Naive thymus-derived CD4-positive, alpha-beta T cell (primary cell): Measurements from ENCODE around the gene MRPS6. TPM values are rescaled to one million over a fixed set of nuclear protein-coding genes. Genes with fewer than 3 reads are reported as not detected.

ENCODE experiments used
- ATAC-seq: fragments of 150-1000 bp; cut with Tn5 transposase; 2 replicates; pipeline ENCODE4 v1.10.0; 2021; ENCODE audit warnings: mild to moderate bottlenecking, moderate library complexity
- CTCF ChIA-PET: fragments of 350-600 bp; sonication (Branson Sonifier 250); formaldehyde crosslinking; loops from one replicate; lab custom pipeline; 2021; ENCODE audit warnings: antibody characterized with exemption; lab: Charles Lee
- POLR2A ChIA-PET: fragments of 350-600 bp; sonication (Branson Sonifier 250); formaldehyde crosslinking; loops from one replicate; lab custom pipeline; 2021; ENCODE audit warnings: antibody characterized with exemption, inconsistent platforms; lab: Charles Lee
- DNase-seq, 9 donors: peaks; one replicate each; pipeline versions ENCODE4 v3.0.0 to v3.0.0-alpha.2; 2020 to 2022; ENCODE audit warnings: mixed read lengths in 1 of 9
- H3K27ac ChIP-seq: one replicate; pipeline ENCODE4 v1.7.0; 2013; ENCODE audit warnings: mild to moderate bottlenecking, low read depth, low read length, moderate library complexity
- H3K27me3 ChIP-seq, 2 donors: one replicate each; pipeline ENCODE4 v1.7.0; 2013; ENCODE audit warnings: low read length in 2 of 2, mild to moderate bottlenecking in 2 of 2, moderate library complexity in 2 of 2; ENCODE audit not compliant: control insufficient read depth in 2 of 2, insufficient read depth in 2 of 2
- H3K36me3 ChIP-seq, 3 experiments: 1 replicate in 2 of 3; 2 replicates in 1 of 3; pipeline ENCODE4 v1.7.0; 2013; ENCODE audit warnings: low read length in 3 of 3, mild to moderate bottlenecking in 3 of 3, moderate library complexity in 1 of 3; ENCODE audit not compliant: insufficient read depth in 3 of 3, control insufficient read depth in 2 of 3
- H3K4me1 ChIP-seq, 2 donors: one replicate each; pipeline ENCODE4 v1.7.0; 2013; ENCODE audit warnings: low read length in 2 of 2, mild to moderate bottlenecking in 2 of 2, moderate library complexity in 1 of 2; ENCODE audit not compliant: control insufficient read depth in 2 of 2, insufficient read depth in 2 of 2
- H3K4me3 ChIP-seq: 2 replicates; pipeline ENCODE4 v1.7.0; 2013; ENCODE audit warnings: mild to moderate bottlenecking, low read length
- H3K9me3 ChIP-seq, 3 experiments: 1 replicate in 2 of 3; 2 replicates in 1 of 3; pipeline ENCODE4 v1.7.0; 2013; ENCODE audit warnings: low read length in 3 of 3; ENCODE audit not compliant: control insufficient read depth in 2 of 3
- H3K27ac Mint-ChIP-seq, 9 donors: one replicate each; pipeline ENCODE4 v1.8.0; 2020 to 2022; ENCODE audit warnings: mixed read lengths in 9 of 9, mild to moderate bottlenecking in 8 of 9, moderate library complexity in 5 of 9, inconsistent platforms in 2 of 9
- H3K27me3 Mint-ChIP-seq, 5 donors: one replicate each; pipeline ENCODE4 v1.8.0; 2021 to 2022; ENCODE audit warnings: mixed read lengths in 5 of 5, mild to moderate bottlenecking in 1 of 5
- H3K36me3 Mint-ChIP-seq, 5 donors: one replicate each; pipeline ENCODE4 v1.8.0; 2020 to 2022; ENCODE audit warnings: mixed read lengths in 5 of 5, mild to moderate bottlenecking in 3 of 5, inconsistent platforms in 1 of 5
- H3K4me1 Mint-ChIP-seq, 7 donors: one replicate each; pipeline ENCODE4 v1.8.0; 2020 to 2022; ENCODE audit warnings: mixed read lengths in 7 of 7, mild to moderate bottlenecking in 3 of 7, inconsistent platforms in 1 of 7
- H3K4me3 Mint-ChIP-seq, 10 donors: one replicate each; pipeline ENCODE4 v1.8.0; 2020 to 2022; ENCODE audit warnings: mild to moderate bottlenecking in 10 of 10, mixed read lengths in 10 of 10, moderate library complexity in 6 of 10, inconsistent platforms in 2 of 10
- H3K9me3 Mint-ChIP-seq, 11 donors: one replicate each; pipeline ENCODE4 v1.8.0; 2020 to 2022; ENCODE audit warnings: mixed read lengths in 11 of 11, mild to moderate bottlenecking in 4 of 11, inconsistent platforms in 1 of 11, moderate library complexity in 1 of 11
- intact Hi-C, 2 donors: fragments of 100-400 bp; cut with micrococcal nuclease; formaldehyde crosslinking; loops; one replicate each; pipeline ENCODE4 v1.15.1; 2023
- polyA plus RNA-seq, 2 donors: library from polyadenylated mRNA; unstranded; fragments of 300-500 nt; fragmentation: Illumina TruSeq; gene quantifications; one replicate each; pipeline ENCODE4 v1.2.3, GENCODE V29; 2021
- total RNA-seq, 6 experiments: library from RNA in 5 of 6; stranded (reverse) in 5 of 6; gene quantifications; 1 replicate in 5 of 6; 2 replicates in 1 of 6; pipeline ENCODE4 v1.2.3 and lab custom pipeline; 2021 to 2026

Gene MRPS6
- total and polyA plus RNA-seq, 7 experiments from 2014 or later, result 25.5 to 193 (median 92.5) TPM

DNA sequence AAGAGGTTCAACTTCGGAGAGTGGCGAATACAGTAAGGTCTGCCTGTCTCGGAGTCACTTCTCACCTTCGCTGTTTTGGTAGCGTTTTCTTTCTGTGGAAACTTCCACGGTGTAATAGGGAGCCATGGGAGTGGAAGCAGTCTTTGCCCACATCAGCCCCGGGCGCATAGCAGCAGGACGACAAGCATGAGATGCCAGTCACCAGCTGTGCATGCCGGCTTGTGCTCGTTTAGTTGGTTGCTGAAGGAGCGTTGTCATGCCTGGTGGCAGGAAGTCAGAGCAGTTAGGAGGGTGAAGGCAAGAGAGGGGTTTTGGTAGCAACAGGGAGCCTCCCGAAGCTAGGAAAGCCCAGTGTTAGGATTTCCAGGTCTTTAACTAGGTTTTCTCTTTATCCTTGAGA lies 58.8 kb downstream of the MRPS6 start:
- Histone ChIP-seq H3K4me1 (peaks cover 4 to 53% of the 10 kb centered on the region in 2 donors), H3K36me3 (peaks cover 0 to 13% (median 0%) of the 10 kb centered on the region in 3 experiments), H3K9me3 (no peaks in the 10 kb centered on the region), H3K4me3 (no peak overlapping the region), H3K27ac (no peak overlapping the region), H3K27me3 (no peaks in the 10 kb centered on the region)
- intact Hi-C loops, result no loop called here
- Mint-ChIP-seq H3K36me3 (peaks cover 13 to 74% (median 36%) of the 10 kb centered on the region in 5 donors), H3K27me3 (no peaks in the 10 kb centered on the region), H3K27ac (peak overlapping the region; percentile 26 to 90 (median 73)), H3K4me3 (peak overlapping the region; percentile 39 to 82 (median 56)), H3K9me3 (peaks cover 0 to 18% (median 0%) of the 10 kb centered on the region in 11 donors), H3K4me1 (peaks cover 54 to 90% (median 82%) of the 10 kb centered on the region in 7 donors)
- ATAC-seq (no peak), DNase-seq (peak in 5 of 9 donors; percentile 14 to 33 (median 22))
- ChIA-PET CTCF (interaction anchor here (0.6 to 4.1 kb wide), 2 partner anchors 67 to 208 kb away, joined by 3 to 33 read pairs; no protein-coding TSS in a partner anchor), POLR2A (interaction anchor here (1.0 to 1.4 kb wide), 2 partner anchors 56 to 67 kb away, joined by 3 to 4 read pairs; no protein-coding TSS in a partner anchor)

DNA sequence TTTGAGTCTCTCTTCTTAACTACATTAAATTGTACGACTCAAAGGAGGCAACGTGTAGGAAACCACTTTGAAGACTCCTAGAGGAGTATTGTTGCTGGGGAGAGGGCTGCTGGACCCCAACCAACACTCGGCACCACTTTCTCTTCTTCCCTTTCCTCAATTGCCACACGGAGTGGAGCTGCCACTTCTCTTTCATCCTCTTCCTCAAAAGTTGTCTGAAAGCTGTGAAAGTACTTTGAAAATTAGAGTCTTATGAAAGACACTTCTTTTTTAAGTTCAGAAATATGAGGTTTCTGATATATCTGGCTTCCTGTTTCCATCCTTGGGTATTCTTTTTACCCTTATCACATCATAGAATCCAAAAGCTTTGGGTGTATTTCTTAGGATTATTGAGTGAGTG lies 59.5 kb downstream of the MRPS6 start:
- Histone ChIP-seq H3K9me3 (no peaks in the 10 kb centered on the region), H3K4me3 (no peak overlapping the region), H3K4me1 (peaks cover 4 to 53% of the 10 kb centered on the region in 2 donors), H3K36me3 (peaks cover 0 to 11% (median 0%) of the 10 kb centered on the region in 3 experiments), H3K27ac (no peak overlapping the region), H3K27me3 (no peaks in the 10 kb centered on the region)
- peaks cover 0 to 20% (median 0%) of the 10 kb centered on the region in 11 donors for H3K9me3 Mint-ChIP-seq
- no peak for DNase-seq
- peaks cover 54 to 84% (median 77%) of the 10 kb centered on the region in 7 donors for H3K4me1 Mint-ChIP-seq
- intact Hi-C loops, result no loop called here
- H3K4me3 Mint-ChIP-seq, result peak overlapping the region; percentile 39 to 82 (median 61)
- H3K27me3 Mint-ChIP-seq, result no peaks in the 10 kb centered on the region
- POLR2A ChIA-PET, result interaction anchor here (1.1 to 1.4 kb wide), 2 partner anchors 59 to 67 kb away, joined by 3 read pairs; partner anchors contain the start of genes MRPS6 and SLC5A3
- peaks cover 13 to 72% (median 43%) of the 10 kb centered on the region in 5 donors for H3K36me3 Mint-ChIP-seq
- H3K27ac Mint-ChIP-seq, result peak overlapping the region; percentile 26 to 90 (median 73)
- CTCF ChIA-PET, result interaction anchor here (0.6 kb wide), 1 partner anchor 66 kb away, joined by 3 read pairs; no protein-coding TSS in a partner anchor
- no peak for ATAC-seq

DNA sequence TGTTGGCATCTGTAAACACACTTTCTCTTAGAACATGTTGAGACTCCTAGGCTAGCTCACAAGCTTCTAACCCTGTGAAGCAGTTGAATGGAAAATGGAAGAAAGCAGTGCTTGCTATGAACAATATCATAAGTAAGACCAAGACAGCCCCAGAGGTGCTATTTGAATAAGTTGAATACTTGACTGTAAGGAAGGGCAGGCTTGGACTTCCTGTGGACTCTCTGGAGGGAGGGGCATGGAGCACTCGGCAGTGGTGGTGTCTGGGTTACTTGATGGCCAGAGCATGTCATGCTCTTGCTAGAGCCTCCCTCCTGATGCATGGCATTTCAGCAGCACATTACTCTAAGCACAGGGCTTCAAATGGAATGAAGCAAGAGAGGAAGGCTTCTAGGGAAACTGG lies 60.0 kb downstream of the MRPS6 start:
- H3K36me3 Mint-ChIP-seq, result peaks cover 13 to 75% (median 47%) of the 10 kb centered on the region in 5 donors
- no peaks in the 10 kb centered on the region for H3K27me3 Mint-ChIP-seq
- Histone ChIP-seq H3K4me3 (no peak overlapping the region), H3K27ac (no peak overlapping the region), H3K4me1 (peaks cover 4 to 53% of the 10 kb centered on the region in 2 donors), H3K36me3 (peaks cover 0 to 11% (median 0%) of the 10 kb centered on the region in 3 experiments), H3K9me3 (no peaks in the 10 kb centered on the region), H3K27me3 (no peaks in the 10 kb centered on the region)
- ChIA-PET CTCF (no interaction called here), POLR2A (interaction anchor here (1.1 kb wide), 1 partner anchor 60 kb away, joined by 3 read pairs; the partner anchor contains the start of genes MRPS6 and SLC5A3)
- ATAC-seq (no peak), DNase-seq (no peak)
- peak overlapping the region in 9 of 10 donors; percentile 53 to 82 (median 64) for H3K4me3 Mint-ChIP-seq
- H3K9me3 Mint-ChIP-seq, result peaks cover 0 to 23% (median 3%) of the 10 kb centered on the region in 11 donors
- intact Hi-C loops, result no loop called here
- peaks cover 51 to 83% (median 72%) of the 10 kb centered on the region in 7 donors for H3K4me1 Mint-ChIP-seq
- peak overlapping the region; percentile 26 to 90 (median 73) for H3K27ac Mint-ChIP-seq

DNA sequence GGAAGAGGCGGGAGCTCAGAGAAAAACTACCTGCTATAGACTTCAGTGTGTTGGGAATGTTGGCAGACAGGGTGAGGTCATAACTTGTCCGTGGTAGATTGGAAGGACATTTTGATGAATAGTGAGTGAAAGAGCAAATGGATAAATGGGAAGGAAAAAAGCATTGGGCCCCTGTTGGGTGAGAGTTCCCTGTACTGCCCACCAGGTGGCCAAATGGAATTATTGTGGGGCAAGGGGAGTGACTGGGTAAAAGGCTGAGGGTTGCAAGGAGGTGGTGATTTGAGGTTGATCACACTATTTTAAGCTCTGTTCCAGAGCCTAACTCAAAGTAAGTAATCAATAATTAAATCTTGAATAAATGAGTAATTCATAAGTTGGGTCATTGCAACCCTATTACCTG lies 60.4 kb downstream of the MRPS6 start:
- H3K27me3 Mint-ChIP-seq, result no peaks in the 10 kb centered on the region
- DNase-seq (no peak), ATAC-seq (no peak)
- POLR2A ChIA-PET, result interaction anchor here (1.1 kb wide), 1 partner anchor 60 kb away, joined by 3 read pairs; the partner anchor contains the start of genes MRPS6 and SLC5A3
- Histone ChIP-seq H3K27me3 (no peaks in the 10 kb centered on the region), H3K36me3 (peaks cover 0 to 11% (median 0%) of the 10 kb centered on the region in 3 experiments), H3K9me3 (no peaks in the 10 kb centered on the region), H3K4me3 (no peak overlapping the region), H3K27ac (no peak overlapping the region), H3K4me1 (peaks cover 3 to 49% of the 10 kb centered on the region in 2 donors)
- CTCF ChIA-PET, result no interaction called here
- intact Hi-C loops, result no loop called here
- H3K4me3 Mint-ChIP-seq, result peak overlapping the region in 3 of 10 donors; percentile 16 to 82 (median 54)
- H3K27ac Mint-ChIP-seq, result peak overlapping the region in 4 of 9 donors; percentile 0 to 90 (median 42)
- peaks cover 13 to 76% (median 48%) of the 10 kb centered on the region in 5 donors for H3K36me3 Mint-ChIP-seq
- H3K4me1 Mint-ChIP-seq, result peaks cover 51 to 78% (median 68%) of the 10 kb centered on the region in 7 donors
- peaks cover 0 to 23% (median 3%) of the 10 kb centered on the region in 11 donors for H3K9me3 Mint-ChIP-seq

DNA sequence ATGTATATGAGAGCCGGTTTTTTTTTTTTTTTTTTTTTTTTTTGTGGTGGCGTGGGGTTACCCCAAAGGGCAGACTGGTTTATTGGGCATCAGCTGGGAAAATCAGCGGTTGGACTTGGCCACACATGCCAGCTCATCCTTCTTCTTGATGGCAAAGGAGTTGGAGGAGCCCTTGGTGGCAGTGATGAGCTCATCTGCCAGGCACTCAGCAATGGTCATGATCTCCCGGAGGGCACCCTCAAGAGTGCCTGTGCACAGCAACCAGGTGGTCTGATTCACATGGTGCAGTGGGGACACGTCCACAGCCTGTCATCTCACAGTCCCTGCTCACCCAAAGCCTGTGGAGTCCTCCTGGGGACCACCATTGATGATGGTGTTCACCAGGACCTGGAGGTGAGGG lies 62.0 kb downstream of the MRPS6 start:
- ATAC-seq (no peak), DNase-seq (no peak)
- Histone ChIP-seq H3K9me3 (no peaks in the 10 kb centered on the region), H3K27ac (no peak overlapping the region), H3K4me1 (peaks cover 0 to 36% of the 10 kb centered on the region in 2 donors), H3K4me3 (no peak overlapping the region), H3K36me3 (peaks cover 0 to 11% (median 0%) of the 10 kb centered on the region in 3 experiments), H3K27me3 (no peaks in the 10 kb centered on the region)
- Mint-ChIP-seq H3K36me3 (peaks cover 13 to 82% (median 54%) of the 10 kb centered on the region in 5 donors), H3K9me3 (peaks cover 0 to 23% (median 3%) of the 10 kb centered on the region in 11 donors), H3K27ac (no peak overlapping the region), H3K4me3 (no peak overlapping the region), H3K4me1 (peaks cover 39 to 69% (median 60%) of the 10 kb centered on the region in 7 donors), H3K27me3 (no peaks in the 10 kb centered on the region)
- POLR2A ChIA-PET, result no interaction called here
- intact Hi-C loops, result no loop called here
- CTCF ChIA-PET, result no interaction called here

DNA sequence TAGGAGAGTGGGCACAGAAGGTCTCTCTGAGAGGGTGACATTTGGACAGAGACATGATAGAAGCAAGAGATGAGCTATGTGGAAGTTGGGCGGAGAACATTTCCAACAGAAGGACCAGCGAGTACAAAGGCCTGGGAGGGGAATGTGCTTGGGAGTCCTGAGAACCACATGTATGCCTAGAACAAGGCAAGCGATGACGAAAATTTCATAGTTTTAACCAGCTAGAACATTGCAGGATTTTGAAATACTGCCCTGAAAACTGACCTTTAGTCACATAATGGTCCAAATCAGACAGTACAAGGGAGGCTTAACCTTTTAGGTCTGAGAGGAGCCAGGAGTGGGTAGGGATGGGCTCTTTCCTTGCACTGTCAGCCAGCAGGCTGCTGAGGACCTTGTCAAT lies 68.0 kb downstream of the MRPS6 start:
- ATAC-seq (no peak), DNase-seq (no peak)
- no peak overlapping the region for H3K4me3 Mint-ChIP-seq
- H3K36me3 Mint-ChIP-seq, result peaks cover 19 to 78% (median 72%) of the 10 kb centered on the region in 5 donors
- peaks cover 12 to 40% (median 32%) of the 10 kb centered on the region in 7 donors for H3K4me1 Mint-ChIP-seq
- ChIA-PET CTCF (no interaction called here), POLR2A (no interaction called here)
- no peak overlapping the region for H3K4me3 ChIP-seq
- no peaks in the 10 kb centered on the region for H3K27me3 Mint-ChIP-seq
- peaks cover 0 to 5% (median 0%) of the 10 kb centered on the region in 3 experiments for H3K9me3 ChIP-seq
- peak overlapping the region in 2 of 9 donors; percentile 62 to 74 for H3K27ac Mint-ChIP-seq
- H3K9me3 Mint-ChIP-seq, result peaks cover 0 to 17% (median 5%) of the 10 kb centered on the region in 11 donors
- intact Hi-C loops, result no loop called here
- peaks cover 0 to 32% (median 0%) of the 10 kb centered on the region in 3 experiments for H3K36me3 ChIP-seq
- no peaks in the 10 kb centered on the region for H3K27me3 ChIP-seq
- H3K27ac ChIP-seq, result no peak overlapping the region
- no peaks in the 10 kb centered on the region for H3K4me1 ChIP-seq
